ENCODE data around the gene ALOX15B. TPM values are rescaled to one million over a fixed set of nuclear protein-coding genes. Genes with fewer than 3 reads are reported as not detected.

The ALOX15B gene
- total RNA-seq, 1 experiment from 2014 or later = not detected

GRCh38 chr17:8087952-8088230, 49.0 kb downstream of the ALOX15B start:
- no TSS peak for BruUV-seq (replicated peaks)
- no peaks in the 10 kb centered on the region for H3K79me2 ChIP-seq (ENCODE audit: low read depth)
- no peaks in the 10 kb centered on the region for H4K20me1 ChIP-seq (ENCODE audit: insufficient read depth)
- H3K9me2 ChIP-seq (ENCODE audit: insufficient read depth) = no peaks in the 10 kb centered on the region
- H3K9me3 ChIP-seq (ENCODE audit: insufficient read depth, low read depth) = no peaks in the 10 kb centered on the region
- H3F3A ChIP-seq (ENCODE audit: insufficient read depth, low read depth) = no peaks in the 10 kb centered on the region
- no peaks in the 10 kb centered on the region; the same call in 1 of the 2 replicates for H3K27me3 ChIP-seq (ENCODE audit: insufficient read depth, low read depth)
- H2AFZ ChIP-seq = no peak overlapping the region
- CTCF ChIA-PET = interaction anchor here (0.6 to 1.3 kb wide), 6 partner anchors 15 to 1460 kb away, joined by 3 to 10 read pairs (median 4); no protein-coding TSS in a partner anchor
- no peak for DNase-seq
- POLR2A ChIA-PET (ENCODE audit: unreplicated experiment) = no interaction called here
- TF ChIP-seq CTCF (conservative IDR thresholded peaks at IDR 0.05) = no peak
- no peak for TF ChIP-seq EZH2 (IDR thresholded peaks at IDR 0.05; ENCODE audit: low read depth)
- H3K4me1 ChIP-seq (replicated peaks; ENCODE audit: insufficient read depth) = no peaks in the 10 kb centered on the region
- intact Hi-C loops (cut with micrococcal nuclease; ENCODE audit: unreplicated experiment) = no loop called here
- no peaks in the 10 kb centered on the region for H3K36me3 ChIP-seq (ENCODE audit: low read depth)
- H3K4me2 ChIP-seq = no peak overlapping the region
- no peak overlapping the region for H3K27ac ChIP-seq
- H3K4me3 ChIP-seq = no peak overlapping the region

- no peak for TF ChIP-seq CTCF (conservative IDR thresholded peaks at IDR 0.05)
- TF ChIP-seq EZH2 (IDR thresholded peaks at IDR 0.05; ENCODE audit: low read depth) = no peak
- no peaks in the 10 kb centered on the region for H3K9me2 ChIP-seq (ENCODE audit: insufficient read depth)
- BruUV-seq (replicated peaks) = no TSS peak
- H4K20me1 ChIP-seq (ENCODE audit: insufficient read depth) = no peaks in the 10 kb centered on the region
- no peak overlapping the region for H3K27ac ChIP-seq
- no peaks in the 10 kb centered on the region for H3K79me2 ChIP-seq (ENCODE audit: low read depth)
- no peaks in the 10 kb centered on the region for H3K36me3 ChIP-seq (ENCODE audit: low read depth)
- intact Hi-C loops (cut with micrococcal nuclease; ENCODE audit: unreplicated experiment) = no loop called here
- H3K4me1 ChIP-seq (replicated peaks; ENCODE audit: insufficient read depth) = no peaks in the 10 kb centered on the region
- H3K9me3 ChIP-seq (ENCODE audit: insufficient read depth, low read depth) = no peaks in the 10 kb centered on the region
- no peak overlapping the region for H3K4me2 ChIP-seq
- ChIA-PET CTCF (no interaction called here), POLR2A (ENCODE audit: unreplicated experiment) (no interaction called here)
- H3K4me3 ChIP-seq = no peak overlapping the region
- H2AFZ ChIP-seq = no peak overlapping the region
- no peaks in the 10 kb centered on the region for H3F3A ChIP-seq (ENCODE audit: insufficient read depth, low read depth)
- H3K27me3 ChIP-seq (ENCODE audit: insufficient read depth, low read depth) = no peaks in the 10 kb centered on the region; the same call in 1 of the 2 replicates
- no peak for DNase-seq
These were observed 50.9 kb downstream of the ALOX15B start for GRCh38 chr17:8089728-8090127.

- no peak for DNase-seq
- Histone ChIP-seq H3K9me2 (ENCODE audit: insufficient read depth) (no peaks in the 10 kb centered on the region), H4K20me1 (ENCODE audit: insufficient read depth) (no peaks in the 10 kb centered on the region), H3K4me2 (no peak overlapping the region), H3K27ac (no peak overlapping the region), H3K4me1 (replicated peaks; ENCODE audit: insufficient read depth) (no peaks in the 10 kb centered on the region), H3K4me3 (no peak overlapping the region), H3F3A (ENCODE audit: insufficient read depth, low read depth) (no peaks in the 10 kb centered on the region), H3K36me3 (ENCODE audit: low read depth) (no peaks in the 10 kb centered on the region), H3K27me3 (ENCODE audit: insufficient read depth, low read depth) (no peaks in the 10 kb centered on the region; the same call in 1 of the 2 replicates), H3K79me2 (ENCODE audit: low read depth) (no peaks in the 10 kb centered on the region), H2AFZ (no peak overlapping the region), H3K9me3 (ENCODE audit: insufficient read depth, low read depth) (no peaks in the 10 kb centered on the region)
- BruUV-seq (replicated peaks) = no TSS peak
- TF ChIP-seq EZH2 (IDR thresholded peaks at IDR 0.05; ENCODE audit: low read depth) (no peak), CTCF (conservative IDR thresholded peaks at IDR 0.05) (no peak)
- POLR2A ChIA-PET (ENCODE audit: unreplicated experiment) = no interaction called here
- CTCF ChIA-PET = interaction anchor here (0.9 to 2.0 kb wide), 4 partner anchors 10 to 34 kb away, joined by 3 to 8 read pairs (median 4); no protein-coding TSS in a partner anchor
- intact Hi-C loops (cut with micrococcal nuclease; ENCODE audit: unreplicated experiment) = no loop called here
These were observed 52.3 kb downstream of the ALOX15B start for GRCh38 chr17:8091033-8091687.

All from PC-9 (cell line).